IMR-90 (cell line): ENCODE measurements around the gene ZNF598. TPM values are rescaled to one million over a fixed set of nuclear protein-coding genes. Genes with fewer than 3 reads are reported as not detected.

Experiments used
- MAFK ChIP-seq: IDR thresholded peaks from 2 replicates; pipeline ENCODE4 v1.6.1; 2012; ENCODE audit warnings: low read depth, low read length, improper control_type of control experiment
- polyA plus RNA-seq, 3 experiments: library from polyadenylated mRNA; depleted of rRNA; stranded (reverse); fragments of >200 nt; gene quantifications; 2 replicates each; pipeline ENCODE4 v1.2.3, GENCODE V29; 2012; ENCODE audit warnings: low replicate concordance in 1 of 3
- total RNA-seq: library from RNA; depleted of rRNA; stranded (reverse); fragments of >200 nt; gene quantifications from 2 replicates; pipeline ENCODE4 v1.2.3, GENCODE V29; 2012
- TF ChIP-seq, protein P1 (sequence below): fragments of 150-350 bp; IDR thresholded peaks from 2 replicates; pipeline ENCODE4 v1.6.1; 2017; ENCODE audit warnings: mild to moderate bottlenecking, antibody characterized with exemption, low read length, low read depth

Gene ZNF598
- total and polyA plus RNA-seq, 2 of the 4 experiments (the other 2 are of a cell fraction) = 3.4 to 36.4 TPM

DNA sequence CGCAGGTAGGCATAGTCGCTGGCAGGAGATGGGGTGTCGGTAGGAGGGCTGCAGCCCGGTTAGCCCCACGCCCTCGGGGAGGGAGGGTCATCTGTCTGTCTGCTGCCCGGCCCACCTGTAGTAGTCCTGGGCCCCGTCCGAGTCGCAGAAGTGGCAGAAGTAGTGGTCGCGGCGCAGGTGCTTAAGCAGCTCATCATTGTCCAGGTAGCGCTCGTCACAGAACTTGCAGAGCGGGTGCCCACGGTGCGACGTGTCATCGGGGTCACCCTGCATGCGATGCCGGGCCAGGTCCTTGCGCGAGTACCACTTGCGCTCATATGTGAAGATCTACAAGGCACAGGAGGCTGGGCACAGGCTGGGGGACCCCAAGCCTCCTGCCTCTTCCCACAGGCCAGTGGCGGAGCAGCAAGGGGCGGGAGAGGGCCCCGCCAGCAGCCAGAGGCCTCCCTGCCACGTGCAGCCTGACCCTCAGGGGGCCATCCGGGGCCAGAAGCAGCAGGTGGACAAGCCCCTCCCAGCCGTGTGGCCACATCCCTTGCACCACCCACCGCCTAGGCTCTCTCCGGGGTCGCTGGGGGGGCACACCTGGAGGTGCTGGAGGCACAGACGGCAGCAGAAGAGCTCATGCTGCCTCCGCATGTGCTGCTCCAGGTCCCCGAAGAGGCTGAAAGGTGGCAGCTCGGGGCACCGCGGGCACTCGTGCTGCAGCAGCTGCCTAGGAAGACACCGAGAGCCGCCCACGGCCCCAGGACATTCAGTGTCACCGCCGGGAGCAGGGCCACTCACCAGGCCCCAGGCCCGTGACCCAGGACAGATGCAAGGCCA, 7.0 kb downstream of the ZNF598 start (continued):
- TF ChIP-seq, protein P1, sequence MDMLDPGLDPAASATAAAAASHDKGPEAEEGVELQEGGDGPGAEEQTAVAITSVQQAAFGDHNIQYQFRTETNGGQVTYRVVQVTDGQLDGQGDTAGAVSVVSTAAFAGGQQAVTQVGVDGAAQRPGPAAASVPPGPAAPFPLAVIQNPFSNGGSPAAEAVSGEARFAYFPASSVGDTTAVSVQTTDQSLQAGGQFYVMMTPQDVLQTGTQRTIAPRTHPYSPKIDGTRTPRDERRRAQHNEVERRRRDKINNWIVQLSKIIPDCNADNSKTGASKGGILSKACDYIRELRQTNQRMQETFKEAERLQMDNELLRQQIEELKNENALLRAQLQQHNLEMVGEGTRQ = no peak
- TF ChIP-seq MAFK = no peak
